ENCODE data around the gene ACRBP.

ACRBP gene

GRCh38 chr12:6676962-6677361 is 29.7 kb upstream of the ACRBP start:
- no peak for TF ChIP-seq REST (IDR thresholded peaks at IDR 0.05; ENCODE audit: insufficient read depth in 1 of 2, low read depth in 2 of 2, low read length in 2 of 2)
- no peak for TF ChIP-seq POLR2AphosphoS5 (IDR thresholded peaks at IDR 0.05; ENCODE audit: low read depth, low read length)
- no peak for TF ChIP-seq SIN3A (IDR thresholded peaks at IDR 0.05; ENCODE audit: borderline replicate concordance, insufficient read depth, low read length)
- no peak for TF ChIP-seq FOXP2 (optimal IDR thresholded peaks at IDR 0.05; ENCODE audit: borderline replicate concordance, extremely low read depth, extremely low read length, insufficient read depth)
- no peak for TF ChIP-seq TAF1 (IDR thresholded peaks at IDR 0.05; ENCODE audit: borderline replicate concordance, insufficient read depth, low read length)

DNA sequence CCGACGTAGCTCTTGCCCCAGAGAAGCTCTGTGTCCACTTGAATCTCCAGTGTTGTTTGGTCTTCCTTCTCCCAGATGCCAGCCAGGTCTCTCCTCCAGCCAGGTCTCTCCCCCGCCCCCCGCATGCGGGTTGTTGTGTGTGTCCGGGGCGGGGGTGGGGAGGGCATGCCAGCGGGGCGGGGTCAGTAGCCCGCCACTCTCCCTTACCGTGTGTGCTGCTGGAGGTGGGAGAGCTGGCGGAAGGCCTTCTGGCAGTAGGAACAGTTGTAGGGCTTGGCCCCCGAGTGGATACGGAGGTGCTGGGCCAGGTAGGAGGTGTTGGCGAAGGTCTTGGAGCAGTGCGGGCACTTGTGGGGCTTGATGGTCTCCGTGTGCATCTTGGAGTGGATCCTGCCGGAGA is 24.9 kb upstream of the ACRBP start:
- TF ChIP-seq FOXP2 (optimal IDR thresholded peaks at IDR 0.05; ENCODE audit: borderline replicate concordance, extremely low read depth, extremely low read length, insufficient read depth) (no peak), TAF1 (IDR thresholded peaks at IDR 0.05; ENCODE audit: borderline replicate concordance, insufficient read depth, low read length) (no peak), POLR2AphosphoS5 (IDR thresholded peaks at IDR 0.05; ENCODE audit: low read depth, low read length) (no peak), SIN3A (IDR thresholded peaks at IDR 0.05; ENCODE audit: borderline replicate concordance, insufficient read depth, low read length) (no peak), REST (IDR thresholded peaks at IDR 0.05; ENCODE audit: insufficient read depth in 1 of 2, low read depth in 2 of 2, low read length in 2 of 2) (no peak)

GRCh38 chr12:6667559-6668210 is 20.5 kb upstream of the ACRBP start:
- TF ChIP-seq FOXP2 (optimal IDR thresholded peaks at IDR 0.05; ENCODE audit: borderline replicate concordance, extremely low read depth, extremely low read length, insufficient read depth) (no peak), SIN3A (IDR thresholded peaks at IDR 0.05; ENCODE audit: borderline replicate concordance, insufficient read depth, low read length) (no peak), TAF1 (IDR thresholded peaks at IDR 0.05; ENCODE audit: borderline replicate concordance, insufficient read depth, low read length) (no peak), REST (IDR thresholded peaks at IDR 0.05; ENCODE audit: insufficient read depth in 1 of 2, low read depth in 2 of 2, low read length in 2 of 2) (no peak), POLR2AphosphoS5 (IDR thresholded peaks at IDR 0.05; ENCODE audit: low read depth, low read length) (no peak)

DNA sequence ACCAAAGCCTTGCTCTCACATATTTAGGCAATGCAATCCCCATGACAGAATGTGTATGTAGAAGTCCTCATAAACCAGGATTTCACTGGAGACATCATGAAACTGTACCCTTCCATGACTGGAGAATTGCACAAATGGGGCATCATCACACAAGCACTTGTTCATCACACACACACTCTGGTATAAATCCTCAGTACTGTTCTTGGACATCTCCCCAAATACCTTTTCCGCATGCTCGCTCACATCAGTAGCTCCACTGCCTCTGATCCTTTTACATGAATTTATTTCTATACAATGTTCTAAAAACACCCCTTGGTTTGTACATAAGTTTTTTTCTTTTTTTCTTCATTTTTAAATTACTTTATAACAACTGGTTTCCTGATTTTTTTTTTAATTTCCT is 19.0 kb upstream of the ACRBP start:
- TF ChIP-seq REST (IDR thresholded peaks at IDR 0.05; ENCODE audit: insufficient read depth in 1 of 2, low read depth in 2 of 2, low read length in 2 of 2) (no peak), TAF1 (IDR thresholded peaks at IDR 0.05; ENCODE audit: borderline replicate concordance, insufficient read depth, low read length) (no peak), POLR2AphosphoS5 (IDR thresholded peaks at IDR 0.05; ENCODE audit: low read depth, low read length) (no peak), FOXP2 (optimal IDR thresholded peaks at IDR 0.05; ENCODE audit: borderline replicate concordance, extremely low read depth, extremely low read length, insufficient read depth) (no peak), SIN3A (IDR thresholded peaks at IDR 0.05; ENCODE audit: borderline replicate concordance, insufficient read depth, low read length) (no peak)

Data from PFSK-1 (cell line).